ENCODE results near the gene TVP23C. TPM values are rescaled to one million over a fixed set of nuclear protein-coding genes. Genes with fewer than 3 reads are reported as not detected.

Gene TVP23C
- total and polyA plus RNA-seq, 2 of the 8 experiments (the other 6 are each of a cell fraction or from before 2014, with no cell fraction given): 2.9 to 9.6 TPM

- Histone ChIP-seq H2AFZ (ENCODE audit: low read length) (no peak overlapping the region), H3K27ac (ENCODE audit: low read depth, low read length) (no peak overlapping the region), H3K4me1 (replicated peaks in 1 of 4; ENCODE audit: control insufficient read depth in 3 of 4, insufficient read depth in 4 of 4, low read length in 3 of 4) (peaks cover 0 to 7% (median 2%) of the 10 kb centered on the region in 4 experiments; a peak in 4 of 7 replicates), H3K56ac (replicated peaks; ENCODE audit: insufficient read length, low read depth, low read length) (no peak overlapping the region), H3K4me3 (ENCODE audit: extremely low read depth in 1 of 4, insufficient read depth in 2 of 4, low read depth in 3 of 4, low read length in 4 of 4) (no peak overlapping the region), H3K9ac (replicated peaks in 1 of 4; ENCODE audit: extremely low read depth in 1 of 4, low read depth in 3 of 4, low read length in 3 of 4) (no peak overlapping the region), H2BK20ac (ENCODE audit: low read length) (no peak overlapping the region), H4K5ac (ENCODE audit: insufficient read length, low read depth, low read length) (no peak overlapping the region), H3K79me1 (ENCODE audit: low read depth, low read length) (no peaks in the 10 kb centered on the region), H3K9me3 (ENCODE audit: insufficient read depth in 2 of 2, low read depth in 1 of 2, low read length in 1 of 2) (no peaks in the 10 kb centered on the region), H4K91ac (replicated peaks; ENCODE audit: insufficient read length, low read length) (no peak overlapping the region), H3K4ac (replicated peaks; ENCODE audit: insufficient read length, low read depth, low read length) (no peak overlapping the region), H3K4me2 (ENCODE audit: insufficient read depth in 1 of 2, low read depth in 2 of 2, low read length in 2 of 2) (no peak overlapping the region), H2AK5ac (ENCODE audit: low read depth, low read length) (no peak overlapping the region), H3K27me3 (replicated peaks in 1 of 4; ENCODE audit: control insufficient read depth in 3 of 4, extremely low read depth in 1 of 4, insufficient read depth in 3 of 4, low read length in 3 of 4) (no peaks in the 10 kb centered on the region), H2BK120ac (replicated peaks; ENCODE audit: low read depth, low read length) (no peak overlapping the region), H4K20me1 (replicated peaks in 1 of 2; ENCODE audit: control insufficient read depth in 1 of 2, insufficient read depth in 2 of 2, low read length in 2 of 2) (peaks cover 0 to 2% of the 10 kb centered on the region in 2 experiments), H3K14ac (ENCODE audit: insufficient read length) (no peak overlapping the region), H2BK5ac (ENCODE audit: low read depth, low read length) (no peak overlapping the region), H3K23ac (ENCODE audit: insufficient read length) (no peak overlapping the region), H3K18ac (ENCODE audit: extremely low read depth, low read length) (no peak overlapping the region), H4K8ac (ENCODE audit: extremely low read depth, insufficient read depth, low read length) (no peak overlapping the region), H3K23me2 (ENCODE audit: low read depth, low read length) (no peaks in the 10 kb centered on the region), H3K36me3 (ENCODE audit: control insufficient read depth in 2 of 4, insufficient read depth in 4 of 4, low read length in 3 of 4) (peaks cover 0 to 3% (median 1%) of the 10 kb centered on the region in 4 experiments; a peak in 3 of 8 replicates), H3K79me2 (ENCODE audit: control insufficient read depth in 1 of 2, insufficient read depth in 2 of 2, low read length in 2 of 2) (no peaks in the 10 kb centered on the region), H2BK12ac (ENCODE audit: low read depth, low read length) (no peak overlapping the region), H2BK15ac (ENCODE audit: low read length) (no peak overlapping the region)
- CTCF ChIA-PET (ENCODE audit: partially characterized antibody): no interaction called here
- TF ChIP-seq GTF2F1 (IDR thresholded peaks at IDR 0.05; ENCODE audit: borderline replicate concordance, low read depth, low read length) (no peak), RFX5 (IDR thresholded peaks at IDR 0.05; ENCODE audit: borderline replicate concordance, low read depth, low read length) (no peak), GABPA (IDR thresholded peaks at IDR 0.05; ENCODE audit: borderline replicate concordance, insufficient read depth, low read length) (no peak)
- DNase-seq (ENCODE audit: low read depth in 1 of 2, low spot score in 2 of 2) (no peak), FAIRE-seq (no peak)
- WGBS, 2 experiments (ENCODE audit: extremely low coverage in 1 of 2, insufficient coverage in 1 of 2, insufficient read length in 1 of 2, insufficient replicate concordance in 2 of 2, low coverage in 1 of 2, low lambda C conversion rate in 2 of 2, missing lambda C conversion rate in 1 of 2): 81% methylated on average over 6 of the region's 6 CpGs; no CpG with 5 or more reads in 1 of the 2 experiments
- POLR2A ChIA-PET (ENCODE audit: partially characterized antibody): interaction anchor here (0.6 to 1.4 kb wide), 3 partner anchors 8 to 47 kb away, joined by 3 to 4 read pairs (median 3); no protein-coding TSS in a partner anchor
Measured at GRCh38 chr17:15482476-15482875, 80.8 kb downstream of the TVP23C start.
